Right hindlimb (tissue), 1 donor: ENCODE data around the gene PROKR1.

Experiments
- DNase-seq: peaks from one replicate; pipeline ENCODE4 v3.0.0-alpha.2; 2018

The PROKR1 gene

DNA sequence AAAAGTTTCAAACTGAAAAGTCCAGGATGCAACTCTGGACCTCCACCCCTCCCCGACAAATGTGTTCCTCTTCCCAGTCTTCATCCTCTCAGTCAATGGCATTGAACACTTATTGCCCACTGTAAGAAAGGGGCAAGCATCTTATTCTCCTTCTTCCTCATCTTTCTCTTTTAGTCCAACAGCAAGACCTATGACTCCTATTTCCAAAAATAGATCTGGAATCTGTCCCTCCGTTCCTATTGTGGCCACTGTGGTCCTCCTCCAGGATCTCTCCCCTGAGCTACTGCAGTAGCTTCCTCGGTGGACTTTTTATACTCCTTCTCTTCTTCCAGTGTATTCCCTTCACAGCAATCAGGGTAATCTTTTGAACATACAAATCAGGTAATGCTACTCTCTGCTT lies 63.3 kb downstream of the PROKR1 start:
- DNase-seq, result no peak
